GM19463 (cell line): ENCODE data around the gene SMG7.

Experiments
- ATAC-seq: cut with Tn5 transposase; IDR thresholded peaks from one replicate; pipeline ENCODE4 v1.9.1; 2021; ENCODE audit warnings: mild to moderate bottlenecking, moderate library complexity; ENCODE audit not compliant: unreplicated experiment

Gene SMG7

DNA sequence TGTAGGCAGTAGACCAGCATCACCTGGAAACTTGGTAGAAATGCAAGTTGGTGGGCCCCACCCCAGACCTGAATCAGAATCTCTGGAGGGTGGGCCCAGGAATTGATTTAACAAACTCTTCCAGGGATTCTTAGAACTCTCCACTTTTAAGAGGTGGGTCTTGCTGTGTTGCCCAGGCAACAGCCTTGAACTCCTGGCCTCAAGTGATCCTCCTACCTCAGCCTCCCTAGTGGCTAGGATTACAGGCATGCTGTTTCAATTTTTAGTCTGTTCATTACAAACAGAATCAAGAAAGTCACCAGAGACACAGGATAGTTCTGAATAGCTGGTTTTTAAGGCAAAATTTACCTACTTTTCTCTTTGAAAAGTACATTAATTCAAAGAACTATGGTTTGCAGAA, 86.8 kb downstream of the SMG7 start:
- no peak for ATAC-seq

DNA sequence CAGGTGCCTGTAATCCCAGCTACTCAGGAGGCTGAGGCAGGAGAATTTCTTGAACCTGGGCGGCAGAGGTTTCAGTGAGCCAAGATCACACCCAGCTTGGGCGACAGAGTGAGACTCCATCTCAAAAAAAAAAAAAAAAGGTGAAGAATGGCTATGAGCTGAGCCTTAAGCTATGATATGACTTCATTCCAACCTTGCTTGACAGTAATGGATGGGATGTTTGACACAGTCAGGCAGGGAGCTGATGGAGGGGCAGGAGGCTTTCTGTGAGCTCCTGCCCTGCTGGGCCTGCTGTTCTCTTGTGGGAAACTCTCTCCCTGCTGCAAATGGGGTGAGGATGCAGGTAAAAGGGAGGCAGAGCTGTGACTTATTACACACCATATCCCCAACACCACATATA, 90.4 kb downstream of the SMG7 start:
- no peak for ATAC-seq

DNA sequence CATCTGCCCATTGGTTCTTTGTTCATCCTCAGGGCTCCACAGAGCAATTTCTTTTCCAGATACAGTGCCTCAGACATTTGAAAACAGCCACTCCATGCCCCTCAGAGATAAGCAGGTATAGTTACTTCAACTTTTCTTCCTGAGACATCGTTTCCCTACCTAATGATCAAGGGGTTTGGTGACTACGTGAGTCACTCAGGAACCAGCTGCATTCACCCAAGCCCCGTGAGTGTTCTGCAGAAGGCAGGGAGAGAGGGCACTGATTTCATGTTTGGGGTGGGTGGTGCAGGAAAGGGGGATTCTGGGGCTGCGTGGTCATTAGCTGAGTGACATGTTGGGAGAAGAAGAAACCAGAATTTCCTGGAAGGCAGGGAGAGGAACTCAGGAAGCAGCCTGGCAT, 93.0 kb downstream of the SMG7 start:
- no peak for ATAC-seq

DNA sequence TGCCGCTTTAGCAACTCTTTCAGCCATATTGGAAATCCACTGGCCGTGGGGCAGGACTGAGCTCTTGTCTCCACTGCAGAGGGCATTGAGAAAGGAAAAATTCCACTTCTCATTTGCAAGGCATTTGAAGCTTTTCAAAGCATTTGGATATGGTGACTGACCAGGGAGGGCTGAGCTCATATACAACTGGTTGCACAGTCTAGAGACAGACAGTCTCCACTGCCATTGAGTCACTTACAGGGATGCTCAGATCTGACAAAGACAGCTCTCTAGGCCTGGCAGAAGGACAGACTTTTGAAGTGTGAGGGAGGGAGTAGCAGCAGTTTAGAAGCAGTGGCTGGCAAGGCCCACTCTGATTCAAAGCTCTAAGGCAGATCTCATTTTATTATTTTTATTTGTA, 93.7 kb downstream of the SMG7 start:
- ATAC-seq, result no peak

DNA sequence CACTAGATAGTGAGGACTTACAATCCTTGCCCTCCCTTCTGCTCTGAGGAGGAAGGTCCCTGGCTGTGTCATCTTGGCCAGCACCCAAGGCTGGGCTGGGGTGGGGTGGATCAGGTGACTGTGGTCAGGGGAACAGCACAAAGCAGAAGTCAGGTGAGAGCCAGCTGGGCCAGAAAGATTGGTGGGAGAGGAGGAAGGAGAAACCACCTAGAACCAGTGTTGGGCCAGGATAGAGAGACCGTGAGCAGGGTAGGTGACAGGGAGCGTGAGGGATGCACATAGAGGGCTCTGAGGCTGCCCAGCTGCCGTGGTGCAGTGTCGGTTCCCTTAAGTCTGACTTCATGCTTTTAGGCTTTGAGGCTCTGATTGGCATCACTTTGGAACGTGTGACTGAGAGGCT, 95.3 kb downstream of the SMG7 start:
- peak; percentile 83 for ATAC-seq

DNA sequence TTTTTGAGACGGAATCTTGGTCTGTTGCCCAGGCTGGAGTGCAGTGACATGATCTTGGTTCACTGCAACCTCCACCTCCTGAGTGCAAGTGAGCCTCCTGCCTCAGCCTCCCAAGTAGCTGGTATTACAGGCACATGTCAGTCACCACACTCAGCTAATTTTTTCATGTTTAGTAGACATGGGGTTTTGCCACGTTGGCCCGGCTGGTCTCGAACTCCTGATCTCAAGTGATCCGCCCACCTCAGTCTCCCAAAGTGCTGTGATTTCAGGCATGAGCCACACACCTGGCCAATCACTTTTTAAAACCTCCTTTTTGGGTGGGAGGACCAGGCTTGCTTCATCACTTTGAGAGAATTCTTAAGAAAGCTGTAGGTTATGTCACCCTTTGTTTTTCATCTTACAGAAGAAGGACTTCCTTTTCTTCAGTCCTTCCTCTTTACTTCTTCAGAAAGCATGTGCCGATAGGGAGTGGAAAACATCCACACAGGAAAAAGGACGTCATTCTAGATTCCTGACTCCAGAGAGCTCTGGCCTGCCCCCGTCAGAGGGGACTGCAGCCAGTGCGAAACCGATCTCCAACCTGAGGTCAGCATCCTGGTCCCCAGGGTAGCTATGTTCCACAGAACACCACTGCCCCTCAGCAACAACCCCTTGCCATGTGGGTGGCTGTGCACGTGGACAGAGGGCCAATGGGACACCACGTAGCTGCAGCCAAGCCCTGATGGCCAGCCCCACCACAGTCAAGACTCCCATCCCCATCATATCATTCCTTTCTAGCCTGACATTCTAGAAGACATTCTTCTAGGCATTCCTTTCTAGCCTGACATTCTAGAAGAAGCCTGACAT, 96.1 kb downstream of the SMG7 start:
- ATAC-seq, result no peak

DNA sequence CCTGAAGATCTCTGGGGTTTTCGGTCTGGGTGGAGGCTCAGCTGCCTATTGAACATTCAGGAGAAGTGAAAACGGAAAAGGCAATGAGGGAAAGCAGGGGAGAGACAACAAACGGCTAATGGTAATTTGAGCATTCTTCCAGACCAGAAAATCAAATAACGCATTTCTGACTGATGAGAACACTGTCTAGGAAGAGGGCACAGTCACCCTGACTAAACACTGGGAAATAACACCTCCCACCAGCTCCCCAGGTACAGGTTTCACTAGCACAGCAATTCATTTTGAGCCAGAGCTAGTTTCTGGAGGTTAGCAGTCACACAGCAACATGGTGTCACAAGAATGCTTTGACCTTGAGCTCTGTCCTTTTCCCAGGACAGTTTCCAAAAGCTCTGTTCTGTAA, 96.8 kb downstream of the SMG7 start:
- no peak for ATAC-seq

DNA sequence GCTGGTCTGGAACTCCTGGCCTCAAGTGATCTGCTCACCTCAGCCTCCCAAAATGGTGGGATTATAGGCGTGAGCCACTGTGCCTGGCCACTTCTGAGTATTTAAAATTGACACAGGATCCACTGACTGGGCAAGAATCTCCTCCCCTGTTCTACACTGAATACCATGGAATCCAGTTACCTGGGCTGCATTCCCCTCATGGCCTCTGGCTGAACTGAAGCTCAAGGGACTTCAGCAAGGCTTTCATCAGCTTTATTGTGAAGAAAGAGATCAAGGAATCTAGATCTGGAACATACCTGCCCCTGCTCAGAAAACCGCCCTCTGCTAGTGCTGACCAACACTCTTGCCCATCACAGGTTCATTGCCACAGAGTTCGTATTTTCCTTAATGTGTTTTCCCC, 97.5 kb downstream of the SMG7 start:
- ATAC-seq, result no peak

DNA sequence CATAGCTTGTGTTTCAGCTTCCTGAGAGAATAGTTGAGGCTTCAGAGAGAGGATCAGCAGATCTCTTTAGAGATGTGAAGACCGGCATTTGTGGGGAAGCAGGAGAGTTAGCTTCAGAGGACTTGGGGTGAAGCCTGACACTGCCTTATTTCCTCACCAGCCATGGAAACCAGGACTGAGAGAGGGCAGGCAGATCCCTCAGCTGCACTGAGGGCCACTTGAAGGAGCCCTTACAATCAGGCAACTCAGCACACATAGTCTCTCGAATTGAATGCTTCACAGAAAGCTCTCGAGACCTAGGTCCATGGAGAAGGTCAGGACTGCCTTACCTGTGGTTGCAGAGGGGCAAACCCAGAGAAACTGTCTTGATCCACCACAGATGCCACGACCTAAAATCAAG, 98.2 kb downstream of the SMG7 start:
- ATAC-seq, result no peak

DNA sequence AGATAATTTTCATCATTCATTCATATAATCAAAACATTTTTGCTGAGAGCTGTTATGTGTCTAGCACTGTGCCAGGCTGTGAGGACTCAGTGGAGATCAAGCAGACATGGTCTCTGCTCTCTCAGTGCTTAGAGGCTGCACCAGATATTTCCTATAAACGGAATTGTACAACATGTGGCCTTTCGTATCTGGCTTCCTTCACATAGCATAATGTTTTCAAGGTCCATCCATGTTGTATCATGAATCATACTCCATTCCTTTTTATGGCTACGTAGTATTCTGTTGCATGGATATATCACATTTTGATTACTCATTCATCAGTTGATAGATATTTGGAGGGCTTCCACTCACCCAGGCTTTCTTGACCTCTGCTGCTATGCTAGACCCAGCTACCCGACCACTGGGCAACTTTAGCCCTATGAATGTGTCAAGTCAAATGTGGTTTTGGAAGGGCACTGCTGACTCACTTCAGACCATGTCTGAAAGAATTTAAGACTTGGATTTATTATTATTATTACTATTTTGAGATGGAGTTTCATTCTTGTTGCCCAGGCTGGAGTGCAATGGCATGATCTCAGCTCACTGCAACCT, 99.5 kb downstream of the SMG7 start:
- ATAC-seq, result no peak

DNA sequence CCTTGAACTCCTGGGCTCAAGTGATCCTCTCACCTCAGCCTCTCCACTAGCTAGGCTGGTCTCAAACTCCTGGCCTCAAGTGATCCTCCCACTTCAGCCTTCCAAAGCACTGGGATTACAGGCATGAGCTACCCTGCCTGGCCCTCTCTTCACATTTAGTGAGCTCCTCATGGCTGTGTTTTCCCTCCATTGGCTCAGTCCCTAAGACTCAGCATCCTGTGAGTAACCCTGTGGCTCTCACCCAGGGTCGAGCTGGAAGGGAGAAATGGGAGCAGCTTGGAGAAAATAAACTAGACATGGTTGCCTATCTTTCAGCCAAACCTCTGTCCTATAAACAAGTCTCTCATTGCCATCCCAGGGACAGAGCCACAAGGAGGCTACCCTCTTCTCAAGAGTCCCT, 100.4 kb downstream of the SMG7 start:
- ATAC-seq, result no peak

DNA sequence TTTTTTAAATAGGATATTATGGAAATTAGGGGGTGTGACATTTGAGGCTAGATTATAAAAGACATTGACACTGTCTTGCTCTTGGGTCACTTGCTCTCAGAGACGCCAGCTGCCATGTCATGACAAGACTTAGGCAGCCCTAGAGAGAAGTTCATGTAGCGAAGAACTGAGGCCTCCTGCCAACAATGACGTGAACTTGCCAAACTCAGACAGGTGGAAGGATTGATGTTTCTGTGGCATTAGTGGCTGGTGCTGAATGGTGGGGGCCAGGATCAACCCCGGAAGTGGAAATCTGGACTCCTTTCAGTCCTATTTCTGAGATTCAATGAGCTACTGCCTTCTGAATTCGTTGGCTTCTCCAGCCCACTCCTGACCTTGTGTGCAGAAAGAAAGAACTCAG, 103.3 kb downstream of the SMG7 start:
- ATAC-seq, result no peak

DNA sequence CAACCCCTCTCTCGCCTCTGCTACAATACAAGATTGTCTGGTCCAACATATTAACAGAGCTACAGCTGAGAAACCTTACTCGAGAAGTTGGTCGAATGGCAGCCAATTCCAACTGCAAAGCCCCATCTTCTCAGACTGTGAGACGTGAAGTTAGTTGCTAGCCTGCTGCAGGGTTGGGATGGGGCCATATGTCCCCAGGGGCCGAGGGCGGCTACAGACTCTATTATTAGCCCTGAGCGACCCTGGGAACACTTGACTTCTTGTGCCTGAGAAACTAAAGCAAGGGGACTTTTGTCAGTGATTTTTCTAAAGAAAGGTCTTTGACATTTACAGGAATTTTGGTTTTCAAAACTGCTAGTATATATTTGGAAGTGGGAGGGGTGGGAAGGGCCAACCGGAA, 104.2 kb downstream of the SMG7 start:
- ATAC-seq, result no peak

DNA sequence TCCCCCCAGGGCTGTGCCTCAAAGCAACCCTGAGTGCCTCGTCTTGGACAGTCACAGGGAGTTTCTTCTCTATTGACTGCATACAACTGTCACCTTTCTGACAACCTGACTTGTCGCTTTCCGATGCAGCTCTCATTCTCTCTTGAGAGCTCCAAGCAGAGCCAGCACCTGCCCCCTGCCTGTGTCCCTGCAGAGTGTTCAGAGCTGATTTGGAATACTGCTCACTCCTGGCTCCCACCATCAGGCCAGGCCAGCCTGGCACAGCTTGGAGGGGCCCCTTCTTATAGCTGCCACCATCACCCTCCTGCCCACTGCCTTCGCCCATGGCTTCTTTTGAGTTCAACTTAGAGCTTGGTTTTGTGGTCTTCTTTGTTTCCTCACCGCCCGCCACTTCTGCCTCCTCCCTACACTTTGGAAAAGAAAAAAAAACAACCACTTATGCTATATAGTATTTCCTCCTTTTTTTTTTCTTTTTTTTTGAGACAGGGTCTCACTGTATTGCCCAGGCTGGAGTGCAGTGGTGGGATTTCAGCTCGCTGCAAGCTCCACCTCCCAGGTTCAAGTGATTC, 105.7 kb downstream of the SMG7 start:
- ATAC-seq, result no peak

DNA sequence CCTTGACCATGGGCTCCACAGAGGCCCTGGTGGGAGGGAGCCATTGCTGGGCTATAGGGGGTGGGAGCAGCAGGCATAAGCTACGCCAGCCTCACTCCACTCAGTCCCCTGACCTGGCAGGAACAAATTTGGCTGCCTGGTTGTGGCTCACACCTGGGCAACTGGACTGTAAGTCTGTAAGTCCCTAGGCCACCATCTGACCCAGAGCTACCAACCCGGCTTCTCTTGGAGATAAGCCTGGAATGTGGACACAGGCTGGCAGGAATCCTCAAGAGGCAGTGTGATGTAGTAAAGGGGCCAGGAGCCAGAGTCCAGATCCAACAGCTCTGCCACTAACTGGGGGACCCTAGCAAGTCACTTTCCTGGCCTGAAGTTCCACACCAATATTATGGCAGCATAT, 106.6 kb downstream of the SMG7 start:
- no peak for ATAC-seq

DNA sequence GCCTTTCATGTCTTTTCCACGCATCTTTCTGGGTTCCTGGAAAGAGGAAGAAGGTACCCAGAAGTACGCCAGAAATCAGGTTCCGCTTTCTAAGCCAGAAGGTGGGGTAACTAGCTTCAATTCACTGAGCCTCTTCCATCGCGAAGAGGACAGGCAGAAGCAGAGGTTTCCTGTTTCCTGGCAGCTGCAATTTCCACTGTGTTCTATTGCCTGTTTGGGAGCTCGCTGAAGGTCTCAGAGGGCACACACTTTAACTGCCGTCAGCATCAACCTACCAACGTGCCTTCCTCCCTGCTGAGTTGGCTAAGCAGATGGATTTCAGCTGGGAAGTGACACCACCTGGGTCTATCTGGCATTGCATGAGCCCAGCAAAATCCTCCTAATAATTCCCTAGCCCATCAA, 108.0 kb downstream of the SMG7 start:
- ATAC-seq, result peak; percentile 52

DNA sequence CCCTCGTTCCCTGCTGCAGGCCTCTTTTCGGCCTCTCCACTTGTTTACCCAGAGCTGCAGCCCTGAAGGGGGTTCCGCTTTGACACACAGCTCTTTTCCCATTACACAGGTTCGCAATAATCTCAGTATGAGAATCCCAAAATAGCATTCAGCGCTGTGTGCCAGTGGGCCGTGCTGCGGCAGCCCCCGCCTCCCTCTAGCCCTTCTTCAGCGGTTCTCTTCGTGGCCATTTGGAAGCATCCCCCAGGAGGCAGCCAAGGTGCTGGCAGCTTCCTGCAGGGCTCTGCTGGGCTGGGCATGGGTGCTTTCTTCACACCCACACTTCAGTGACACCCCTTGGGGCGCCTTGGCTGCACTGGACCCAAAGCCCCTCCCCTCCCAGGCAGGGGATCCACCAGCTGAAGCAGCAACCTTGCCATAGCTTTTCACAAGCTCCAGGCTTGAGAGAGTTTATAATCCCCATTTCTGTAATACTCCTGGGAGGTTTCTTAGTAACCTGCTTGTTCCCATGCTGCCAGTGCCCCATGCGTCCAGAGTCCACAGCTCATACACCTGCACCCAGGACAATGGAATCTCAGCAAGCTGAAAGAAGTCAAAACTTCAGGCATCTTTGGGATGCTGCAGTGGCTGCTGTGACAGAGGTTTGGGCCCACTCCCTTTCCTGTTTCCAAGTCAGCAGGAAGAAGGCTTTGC, 109.9 kb downstream of the SMG7 start:
- ATAC-seq, result no peak

DNA sequence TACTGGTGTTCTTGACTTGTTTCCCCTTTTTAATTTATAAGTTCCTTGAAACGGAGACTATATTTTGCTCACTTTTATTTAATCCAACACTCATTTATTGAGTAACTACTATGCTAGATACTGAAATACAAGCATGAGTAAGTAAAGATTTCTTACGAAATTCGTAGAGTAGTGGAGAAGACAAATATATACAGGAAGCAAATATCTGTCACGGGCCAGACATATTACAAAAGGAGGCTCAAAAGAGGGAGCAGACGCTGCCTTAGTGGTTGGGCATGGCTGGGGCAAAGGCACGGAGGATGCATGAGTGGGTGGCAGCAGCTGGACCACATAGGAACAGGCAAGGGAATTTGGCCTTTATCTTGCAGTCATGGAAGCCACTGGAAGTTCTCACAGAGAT, 111.2 kb downstream of the SMG7 start:
- ATAC-seq, result no peak

DNA sequence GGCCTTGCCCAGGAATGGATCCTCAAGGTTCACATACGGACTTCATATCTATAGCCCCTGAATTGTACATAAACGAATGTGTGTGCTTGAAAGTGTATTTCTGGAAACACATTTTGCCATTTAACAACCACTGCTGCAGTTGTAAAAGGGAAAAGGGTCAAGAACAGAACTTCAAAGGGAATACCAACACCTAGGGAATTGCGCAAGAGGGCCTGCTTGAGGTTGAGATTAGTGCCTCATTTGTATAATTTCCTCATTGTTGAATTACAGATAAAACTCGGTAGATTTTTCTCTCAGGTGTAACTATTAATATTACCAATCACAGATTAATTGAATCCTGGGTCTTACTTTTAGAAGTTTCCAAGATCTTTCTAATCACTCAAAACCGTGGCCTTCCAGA, 111.8 kb downstream of the SMG7 start:
- ATAC-seq, result no peak

DNA sequence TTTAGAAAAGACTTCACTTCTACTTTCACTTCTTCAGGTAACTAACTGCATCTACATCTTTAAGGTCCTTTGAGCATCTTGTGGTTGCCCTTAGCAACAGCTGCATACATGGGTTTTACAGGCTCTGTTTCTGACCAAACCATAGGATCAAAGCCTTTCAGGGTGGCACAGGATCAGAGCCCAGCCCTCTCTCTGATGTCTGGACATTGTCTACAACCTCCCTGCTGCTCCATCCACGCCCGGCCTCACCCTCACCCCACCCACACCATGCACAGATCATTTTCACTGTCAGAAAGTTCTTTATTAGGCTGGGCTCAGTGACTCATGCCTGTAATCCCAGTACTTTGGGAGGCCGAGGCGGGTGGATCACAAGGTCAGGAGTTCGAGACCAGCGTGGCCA, 112.7 kb downstream of the SMG7 start:
- no peak for ATAC-seq

DNA sequence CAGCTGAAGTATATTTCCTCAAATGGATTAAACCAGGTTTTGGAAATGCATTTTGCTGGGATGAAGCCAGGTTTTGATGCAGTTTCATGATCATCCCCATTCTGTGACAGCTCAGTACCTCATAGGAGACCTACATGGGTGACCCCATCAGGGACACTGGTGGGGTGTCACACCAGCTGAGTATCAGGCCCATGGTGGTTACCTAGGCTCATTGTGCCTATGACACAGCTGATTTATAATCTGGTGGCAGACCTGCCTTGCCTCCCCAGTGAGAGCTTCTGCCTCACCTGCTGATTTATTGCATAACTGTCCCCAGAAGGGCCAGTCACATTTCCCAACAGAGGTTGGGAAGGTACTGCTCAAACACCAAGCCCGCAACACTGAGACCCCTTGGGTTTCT, 114.2 kb downstream of the SMG7 start:
- ATAC-seq, result no peak

DNA sequence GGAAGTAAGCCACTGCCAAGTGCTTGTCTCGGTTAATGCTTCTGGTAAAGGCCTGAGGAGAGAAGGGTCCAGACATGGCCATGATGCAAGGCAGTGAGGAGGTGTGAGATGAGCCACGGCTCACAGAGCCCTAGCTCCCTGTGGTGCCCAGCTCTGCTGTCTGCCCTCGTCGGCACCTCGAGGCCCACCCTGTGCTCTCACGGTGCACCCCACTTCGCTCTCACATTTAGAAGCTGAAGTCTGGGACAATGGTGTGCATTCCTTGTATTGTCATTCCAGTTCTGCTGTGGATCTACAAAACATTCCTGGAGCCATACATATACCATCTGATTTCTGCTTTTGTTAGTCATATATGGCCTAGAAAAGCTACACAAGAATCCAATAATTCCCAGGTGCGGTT, 114.6 kb downstream of the SMG7 start:
- ATAC-seq, result no peak
